K562 treated with DMSO at 1 percent for 12 hours (cell line): Measurements from ENCODE around the gene AGAP5. TPM values are rescaled to one million over a fixed set of nuclear protein-coding genes. Genes with fewer than 3 reads are reported as not detected.

Source experiments
- total RNA-seq: library from RNA; unstranded; fragments of 300-600 nt; gene quantifications from 2 replicates; pipeline ENCODE4 v1.2.3, GENCODE V29; 2022; ENCODE audit not compliant: insufficient read depth

Gene AGAP5
- 3.5 and 7.8 TPM in 2 replicates for total RNA-seq

DNA sequence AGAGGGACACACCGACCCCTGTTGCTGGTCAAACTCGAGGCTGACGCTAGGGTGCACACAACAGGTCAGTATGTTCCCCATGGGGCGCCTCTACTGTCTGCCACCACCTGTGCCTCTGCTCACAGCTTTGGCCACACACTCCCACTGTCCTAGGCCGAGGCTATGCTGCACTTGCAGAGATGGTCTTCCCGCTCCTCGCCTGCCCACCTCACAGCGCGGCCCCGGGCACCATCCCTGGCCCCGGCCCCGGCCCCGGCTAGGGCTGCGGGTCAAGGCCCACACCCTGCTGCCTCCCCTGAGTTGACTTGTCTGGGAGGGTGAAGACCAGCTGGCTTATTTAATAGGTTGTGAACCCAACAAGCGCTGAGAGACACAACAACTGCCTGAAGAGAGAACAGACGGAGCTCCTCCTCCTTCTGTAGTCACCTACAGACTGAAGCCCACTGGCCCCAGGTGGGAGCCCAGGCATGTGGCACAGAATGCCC is at the start of gene AGAP5:
Gene AGAP5, minus strand, starts transcription at position 435 of the 485 bp plus-strand sequence. Its CDS starts 354 bp downstream, at position 81.

GRCh38 chr10:73743905-73744663 is 46.2 kb upstream of the AGAP5 start, which contains the start of gene SEC24C:
Gene SEC24C, plus strand, starts transcription at chr10:73744372. Its CDS starts 2,461 bp downstream, at chr10:73746833.

DNA sequence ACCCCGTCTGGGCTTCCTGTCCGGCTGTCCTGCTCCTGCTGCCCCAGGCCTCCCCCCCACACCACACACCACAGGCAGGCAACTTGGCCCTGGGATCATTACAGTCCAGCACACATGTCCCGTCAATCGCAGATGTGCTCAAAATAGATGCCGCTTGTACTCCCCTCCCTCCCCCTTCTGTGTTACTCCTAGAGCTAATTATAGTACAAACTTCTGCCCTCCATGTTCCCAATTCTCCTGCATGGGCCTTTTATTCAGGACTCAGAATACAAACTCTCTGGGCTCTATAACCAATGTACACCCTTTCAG is 42.0 kb downstream of the AGAP5 start, which contains the start of gene SYNPO2L:
Gene SYNPO2L, minus strand, starts transcription at position 40 of the 309 bp plus-strand sequence. CDS start 107 bp downstream, outside the sequence.

DNA sequence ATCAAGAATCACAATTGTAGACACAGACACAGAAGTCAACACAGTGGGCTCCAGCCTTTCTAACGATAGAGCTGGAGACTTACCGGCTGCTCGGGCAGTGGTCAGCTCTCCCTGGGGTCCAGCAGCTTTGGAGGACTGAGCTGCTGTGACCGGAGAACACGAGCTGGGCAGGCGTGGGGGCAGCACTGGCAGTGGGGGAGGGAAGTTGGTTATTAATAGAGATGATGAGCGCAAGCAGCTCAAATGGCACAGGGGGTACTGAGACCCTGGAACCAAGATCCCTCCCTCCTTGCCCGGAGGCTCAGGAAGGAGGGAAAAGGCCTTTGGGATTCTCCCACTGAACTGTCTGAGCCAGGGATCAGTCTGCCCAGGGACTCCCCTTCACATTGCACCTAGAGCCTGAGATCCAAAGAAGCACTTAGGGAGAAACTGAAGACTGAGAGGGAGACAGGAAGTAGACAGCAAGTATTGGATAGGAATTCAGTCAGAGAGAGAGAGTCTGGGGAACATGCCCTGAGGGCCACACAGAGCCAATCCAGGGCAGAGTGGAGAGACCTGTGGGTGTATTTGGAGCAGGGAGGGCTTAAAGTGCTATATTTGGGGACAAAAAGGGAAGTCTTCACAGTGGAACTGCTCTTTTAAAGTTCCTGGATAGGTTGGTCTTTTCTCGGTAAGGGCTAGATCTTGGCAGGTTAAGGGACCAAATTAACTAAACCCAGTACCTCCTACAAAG is 56.4 kb downstream of the AGAP5 start, which contains the start of gene MYOZ1:
Gene MYOZ1, minus strand, starts transcription at position 147 of the 733 bp plus-strand sequence. CDS start 1,457 bp downstream, outside the sequence.

Other genes with a start within 250 kb of the AGAP5 start
- gene PPP3CB, start 202.1 kb downstream of the AGAP5 start, total RNA-seq = 10.4 and 28.9 TPM in 2 replicates
- 5.6 and 22.9 TPM in 2 replicates for gene USP54, start 106.8 kb downstream of the AGAP5 start, total RNA-seq
- gene MYOZ1, start 56.6 kb downstream of the AGAP5 start, total RNA-seq = not detected in 2 replicates
- gene SYNPO2L, start 42.1 kb downstream of the AGAP5 start, total RNA-seq = not detected in 2 replicates
- 66.2 and 184 TPM in 2 replicates for gene SEC24C, start 46.3 kb upstream of the AGAP5 start, total RNA-seq
- gene CHCHD1, start 83.9 kb upstream of the AGAP5 start, total RNA-seq = 74.9 and 88.6 TPM in 2 replicates
- 59.4 and 103 TPM in 2 replicates for gene ZSWIM8, start 87.5 kb upstream of the AGAP5 start, total RNA-seq
- 53.1 and 63.1 TPM in 2 replicates for gene NDST2, start 113.5 kb upstream of the AGAP5 start, total RNA-seq
- 31.9 and 65.5 TPM in 2 replicates for gene CAMK2G, start 176.4 kb upstream of the AGAP5 start, total RNA-seq
- gene PLAU, start 213.0 kb upstream of the AGAP5 start, total RNA-seq = 23.9 and 42.3 TPM in 2 replicates